WTC11 (cell line): ENCODE measurements around the gene HPS5. TPM values are rescaled to one million over a fixed set of nuclear protein-coding genes. Genes with fewer than 3 reads are reported as not detected.

ENCODE experiments used
- ATAC-seq: fragments of 200-7000 bp; cut with Tn5 transposase; 2 replicates; pipeline ENCODE4 v1.10.0; 2021; ENCODE audit warnings: mild to moderate bottlenecking, moderate library complexity
- CTCF ChIA-PET: fragments of 300-600 bp; sonication (Branson Sonifier 250); formaldehyde crosslinking; loops from one replicate; lab custom pipeline; 2021; ENCODE audit warnings: antibody characterized with exemption; lab: Charles Lee
- POLR2A ChIA-PET: fragments of 350-600 bp; sonication (Branson Sonifier 250); formaldehyde crosslinking; loops from one replicate; lab custom pipeline; 2021; ENCODE audit warnings: antibody characterized with exemption; lab: Charles Lee
- DNase-seq: peaks from one replicate; pipeline ENCODE4 v3.0.0; 2021; ENCODE audit warnings: low spot score
- H3K27ac Mint-ChIP-seq: 2 replicates; pipeline ENCODE4 v1.8.0; 2021; ENCODE audit warnings: mixed read lengths
- H3K27me3 Mint-ChIP-seq: 2 replicates; pipeline ENCODE4 v1.8.0; 2021; ENCODE audit warnings: low read depth, mild to moderate bottlenecking, moderate library complexity, mixed read lengths
- H3K36me3 Mint-ChIP-seq: 2 replicates; pipeline ENCODE4 v1.8.0; 2021; ENCODE audit warnings: mixed read lengths
- H3K4me1 Mint-ChIP-seq: 2 replicates; pipeline ENCODE4 v1.8.0; 2022; ENCODE audit warnings: mixed read lengths
- H3K4me3 Mint-ChIP-seq: 2 replicates; pipeline ENCODE4 v1.8.0; 2021; ENCODE audit warnings: mild to moderate bottlenecking, moderate library complexity, mixed read lengths
- H3K9me3 Mint-ChIP-seq: 2 replicates; pipeline ENCODE4 v1.8.0; 2021; ENCODE audit warnings: mixed read lengths
- CREB1 ChIP-seq: sonication (generic); formaldehyde crosslinking; IDR thresholded peaks from 2 replicates; pipeline ENCODE4 v1.8.0; 2023; ENCODE audit warnings: mild to moderate bottlenecking, missing genetic modification reagents
- E2F5 ChIP-seq: sonication (generic); formaldehyde crosslinking; IDR thresholded peaks from 2 replicates; pipeline ENCODE4 v1.8.1; 2022; ENCODE audit warnings: mild to moderate bottlenecking, moderate library complexity, missing genetic modification reagents
- GABPB1 ChIP-seq: sonication (generic); formaldehyde crosslinking; IDR thresholded peaks from 2 replicates; pipeline ENCODE4 v1.8.1; 2023; ENCODE audit warnings: mild to moderate bottlenecking, missing genetic modification reagents
- HMGA2 ChIP-seq: fragments of 250-450 bp; sonication (Bioruptor Pico); IDR thresholded peaks from 2 replicates; pipeline ENCODE4 v1.4.0; 2021; ENCODE audit warnings: mild to moderate bottlenecking, moderate library complexity
- JAZF1 ChIP-seq: fragments of 250-450 bp; sonication (Bioruptor Pico); IDR thresholded peaks from 2 replicates; pipeline ENCODE4 v1.9.0; 2021; ENCODE audit warnings: moderate library complexity, mild to moderate bottlenecking, inconsistent platforms
- PREB ChIP-seq: sonication (generic); formaldehyde crosslinking; IDR thresholded peaks from 2 replicates; pipeline ENCODE4 v1.8.1; 2022; ENCODE audit warnings: mild to moderate bottlenecking, missing genetic modification reagents, moderate library complexity, borderline replicate concordance
- PRRX2 ChIP-seq: fragments of 250-450 bp; sonication (Bioruptor Pico); IDR thresholded peaks from 2 replicates; pipeline ENCODE4 v1.8.0; 2021; ENCODE audit warnings: mild to moderate bottlenecking
- SMAD3 ChIP-seq: sonication (generic); formaldehyde crosslinking; IDR thresholded peaks from 2 replicates; pipeline ENCODE4 v1.8.0; 2022; ENCODE audit warnings: missing genetic modification reagents, mild to moderate bottlenecking, borderline replicate concordance
- SMAD4 ChIP-seq: sonication (generic); formaldehyde crosslinking; IDR thresholded peaks from 2 replicates; pipeline ENCODE4 v1.8.0; 2022; ENCODE audit warnings: mild to moderate bottlenecking, missing genetic modification reagents
- TP53 ChIP-seq: sonication (generic); formaldehyde crosslinking; IDR thresholded peaks from 2 replicates; pipeline ENCODE4 v1.8.1; 2023; ENCODE audit warnings: mild to moderate bottlenecking, missing genetic modification reagents
- ZBTB21 ChIP-seq: sonication (generic); formaldehyde crosslinking; IDR thresholded peaks from 2 replicates; pipeline ENCODE4 v1.8.1; 2023; ENCODE audit warnings: mild to moderate bottlenecking, missing genetic modification reagents, borderline replicate concordance
- ZNF219 ChIP-seq: sonication (generic); formaldehyde crosslinking; IDR thresholded peaks from 2 replicates; pipeline ENCODE4 v1.8.0; 2023; ENCODE audit warnings: missing genetic modification reagents, mild to moderate bottlenecking, borderline replicate concordance
- ZNF232 ChIP-seq: sonication (generic); formaldehyde crosslinking; IDR thresholded peaks from 2 replicates; pipeline ENCODE4 v1.8.0; 2022; ENCODE audit warnings: mild to moderate bottlenecking, missing genetic modification reagents
- ZNF281 ChIP-seq: sonication (generic); formaldehyde crosslinking; IDR thresholded peaks from 2 replicates; pipeline ENCODE4 v1.8.0; 2023; ENCODE audit warnings: mild to moderate bottlenecking, missing genetic modification reagents
- ZNF416 ChIP-seq: fragments of 250-450 bp; sonication (Bioruptor Pico); IDR thresholded peaks from 2 replicates; pipeline ENCODE4 v1.9.0; 2021; ENCODE audit warnings: mild to moderate bottlenecking, inconsistent platforms
- total RNA-seq: library from RNA; stranded (reverse); gene quantifications from 3 replicates; pipeline ENCODE4 v1.2.3, GENCODE V29; 2021
- TF ChIP-seq, protein P1 (sequence below): sonication (generic); formaldehyde crosslinking; IDR thresholded peaks from 2 replicates; pipeline ENCODE4 v1.8.1; 2023; ENCODE audit warnings: mild to moderate bottlenecking, missing genetic modification reagents, borderline replicate concordance
- TF ChIP-seq, protein P2 (sequence below): sonication (generic); formaldehyde crosslinking; IDR thresholded peaks from 2 replicates; pipeline ENCODE4 v1.8.0; 2022; ENCODE audit warnings: mild to moderate bottlenecking, missing genetic modification reagents
- TF ChIP-seq, protein P3 (sequence below): sonication (generic); formaldehyde crosslinking; IDR thresholded peaks from 2 replicates; pipeline ENCODE4 v1.8.1; 2023; ENCODE audit warnings: mild to moderate bottlenecking, missing genetic modification reagents, moderate library complexity
- TF ChIP-seq, protein P4 (sequence below): sonication (generic); formaldehyde crosslinking; IDR thresholded peaks from 2 replicates; pipeline ENCODE4 v1.8.0; 2022; ENCODE audit warnings: missing genetic modification reagents

The HPS5 gene
- total RNA-seq, 1 experiment from 2014 or later = 14.9 TPM

DNA sequence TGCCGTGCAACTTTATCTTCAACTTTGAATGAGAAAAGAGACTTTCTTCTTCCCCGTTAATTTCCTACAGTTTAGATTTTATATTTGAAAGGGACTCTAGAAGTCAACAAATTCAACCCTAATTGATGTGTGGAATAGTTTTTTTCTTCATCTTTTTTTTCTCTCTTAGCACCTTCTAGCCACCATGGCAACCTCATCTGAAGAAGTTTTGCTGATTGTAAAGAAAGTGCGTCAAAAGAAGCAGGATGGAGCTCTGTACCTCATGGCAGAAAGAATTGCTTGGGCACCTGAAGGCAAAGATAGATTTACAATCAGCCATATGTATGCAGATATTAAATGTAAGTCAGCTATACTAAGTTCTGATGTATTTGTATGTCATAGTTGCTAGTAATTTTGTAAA is 11.0 kb upstream of the HPS5 start:
- ChIA-PET CTCF (no interaction called here), POLR2A (no interaction called here)
- Mint-ChIP-seq H3K9me3 (no peaks in the 10 kb centered on the region), H3K4me3 (no peak overlapping the region), H3K27ac (no peak overlapping the region), H3K4me1 (peaks cover 10% of the 10 kb centered on the region), H3K36me3 (peaks cover 38% of the 10 kb centered on the region), H3K27me3 (no peaks in the 10 kb centered on the region)
- DNase-seq (no peak), ATAC-seq (no peak)
- no peak for TF ChIP-seq TP53 (CRISPR knock-in tag)
- TF ChIP-seq, protein P1, sequence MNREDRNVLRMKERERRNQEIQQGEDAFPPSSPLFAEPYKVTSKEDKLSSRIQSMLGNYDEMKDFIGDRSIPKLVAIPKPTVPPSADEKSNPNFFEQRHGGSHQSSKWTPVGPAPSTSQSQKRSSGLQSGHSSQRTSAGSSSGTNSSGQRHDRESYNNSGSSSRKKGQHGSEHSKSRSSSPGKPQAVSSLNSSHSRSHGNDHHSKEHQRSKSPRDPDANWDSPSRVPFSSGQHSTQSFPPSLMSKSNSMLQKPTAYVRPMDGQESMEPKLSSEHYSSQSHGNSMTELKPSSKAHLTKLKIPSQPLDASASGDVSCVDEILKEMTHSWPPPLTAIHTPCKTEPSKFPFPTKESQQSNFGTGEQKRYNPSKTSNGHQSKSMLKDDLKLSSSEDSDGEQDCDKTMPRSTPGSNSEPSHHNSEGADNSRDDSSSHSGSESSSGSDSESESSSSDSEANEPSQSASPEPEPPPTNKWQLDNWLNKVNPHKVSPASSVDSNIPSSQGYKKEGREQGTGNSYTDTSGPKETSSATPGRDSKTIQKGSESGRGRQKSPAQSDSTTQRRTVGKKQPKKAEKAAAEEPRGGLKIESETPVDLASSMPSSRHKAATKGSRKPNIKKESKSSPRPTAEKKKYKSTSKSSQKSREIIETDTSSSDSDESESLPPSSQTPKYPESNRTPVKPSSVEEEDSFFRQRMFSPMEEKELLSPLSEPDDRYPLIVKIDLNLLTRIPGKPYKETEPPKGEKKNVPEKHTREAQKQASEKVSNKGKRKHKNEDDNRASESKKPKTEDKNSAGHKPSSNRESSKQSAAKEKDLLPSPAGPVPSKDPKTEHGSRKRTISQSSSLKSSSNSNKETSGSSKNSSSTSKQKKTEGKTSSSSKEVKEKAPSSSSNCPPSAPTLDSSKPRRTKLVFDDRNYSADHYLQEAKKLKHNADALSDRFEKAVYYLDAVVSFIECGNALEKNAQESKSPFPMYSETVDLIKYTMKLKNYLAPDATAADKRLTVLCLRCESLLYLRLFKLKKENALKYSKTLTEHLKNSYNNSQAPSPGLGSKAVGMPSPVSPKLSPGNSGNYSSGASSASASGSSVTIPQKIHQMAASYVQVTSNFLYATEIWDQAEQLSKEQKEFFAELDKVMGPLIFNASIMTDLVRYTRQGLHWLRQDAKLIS (CRISPR knock-in tag) = no peak
- no peak for TF ChIP-seq E2F5 (CRISPR knock-in tag)
- TF ChIP-seq CREB1 = no peak
- TF ChIP-seq, protein P2, sequence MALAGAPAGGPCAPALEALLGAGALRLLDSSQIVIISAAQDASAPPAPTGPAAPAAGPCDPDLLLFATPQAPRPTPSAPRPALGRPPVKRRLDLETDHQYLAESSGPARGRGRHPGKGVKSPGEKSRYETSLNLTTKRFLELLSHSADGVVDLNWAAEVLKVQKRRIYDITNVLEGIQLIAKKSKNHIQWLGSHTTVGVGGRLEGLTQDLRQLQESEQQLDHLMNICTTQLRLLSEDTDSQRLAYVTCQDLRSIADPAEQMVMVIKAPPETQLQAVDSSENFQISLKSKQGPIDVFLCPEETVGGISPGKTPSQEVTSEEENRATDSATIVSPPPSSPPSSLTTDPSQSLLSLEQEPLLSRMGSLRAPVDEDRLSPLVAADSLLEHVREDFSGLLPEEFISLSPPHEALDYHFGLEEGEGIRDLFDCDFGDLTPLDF (CRISPR knock-in tag) = no peak
- no peak for TF ChIP-seq SMAD4 (CRISPR knock-in tag)
- no peak for TF ChIP-seq SMAD3 (CRISPR knock-in tag)
- no peak for TF ChIP-seq ZNF219 (CRISPR knock-in tag)
- TF ChIP-seq, protein P3, sequence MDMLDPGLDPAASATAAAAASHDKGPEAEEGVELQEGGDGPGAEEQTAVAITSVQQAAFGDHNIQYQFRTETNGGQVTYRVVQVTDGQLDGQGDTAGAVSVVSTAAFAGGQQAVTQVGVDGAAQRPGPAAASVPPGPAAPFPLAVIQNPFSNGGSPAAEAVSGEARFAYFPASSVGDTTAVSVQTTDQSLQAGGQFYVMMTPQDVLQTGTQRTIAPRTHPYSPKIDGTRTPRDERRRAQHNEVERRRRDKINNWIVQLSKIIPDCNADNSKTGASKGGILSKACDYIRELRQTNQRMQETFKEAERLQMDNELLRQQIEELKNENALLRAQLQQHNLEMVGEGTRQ (CRISPR knock-in tag) = no peak
- TF ChIP-seq GABPB1 (CRISPR knock-in tag) = no peak
- TF ChIP-seq PREB (CRISPR knock-in tag) = no peak
- no peak for TF ChIP-seq ZNF232 (CRISPR knock-in tag)
- TF ChIP-seq, protein P4, sequence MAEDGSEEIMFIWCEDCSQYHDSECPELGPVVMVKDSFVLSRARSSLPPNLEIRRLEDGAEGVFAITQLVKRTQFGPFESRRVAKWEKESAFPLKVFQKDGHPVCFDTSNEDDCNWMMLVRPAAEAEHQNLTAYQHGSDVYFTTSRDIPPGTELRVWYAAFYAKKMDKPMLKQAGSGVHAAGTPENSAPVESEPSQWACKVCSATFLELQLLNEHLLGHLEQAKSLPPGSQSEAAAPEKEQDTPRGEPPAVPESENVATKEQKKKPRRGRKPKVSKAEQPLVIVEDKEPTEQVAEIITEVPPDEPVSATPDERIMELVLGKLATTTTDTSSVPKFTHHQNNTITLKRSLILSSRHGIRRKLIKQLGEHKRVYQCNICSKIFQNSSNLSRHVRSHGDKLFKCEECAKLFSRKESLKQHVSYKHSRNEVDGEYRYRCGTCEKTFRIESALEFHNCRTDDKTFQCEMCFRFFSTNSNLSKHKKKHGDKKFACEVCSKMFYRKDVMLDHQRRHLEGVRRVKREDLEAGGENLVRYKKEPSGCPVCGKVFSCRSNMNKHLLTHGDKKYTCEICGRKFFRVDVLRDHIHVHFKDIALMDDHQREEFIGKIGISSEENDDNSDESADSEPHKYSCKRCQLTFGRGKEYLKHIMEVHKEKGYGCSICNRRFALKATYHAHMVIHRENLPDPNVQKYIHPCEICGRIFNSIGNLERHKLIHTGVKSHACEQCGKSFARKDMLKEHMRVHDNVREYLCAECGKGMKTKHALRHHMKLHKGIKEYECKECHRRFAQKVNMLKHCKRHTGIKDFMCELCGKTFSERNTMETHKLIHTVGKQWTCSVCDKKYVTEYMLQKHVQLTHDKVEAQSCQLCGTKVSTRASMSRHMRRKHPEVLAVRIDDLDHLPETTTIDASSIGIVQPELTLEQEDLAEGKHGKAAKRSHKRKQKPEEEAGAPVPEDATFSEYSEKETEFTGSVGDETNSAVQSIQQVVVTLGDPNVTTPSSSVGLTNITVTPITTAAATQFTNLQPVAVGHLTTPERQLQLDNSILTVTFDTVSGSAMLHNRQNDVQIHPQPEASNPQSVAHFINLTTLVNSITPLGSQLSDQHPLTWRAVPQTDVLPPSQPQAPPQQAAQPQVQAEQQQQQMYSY (CRISPR knock-in tag) = no peak
- no peak for TF ChIP-seq JAZF1 (CRISPR knock-in tag)
- TF ChIP-seq ZNF416 = no peak
- TF ChIP-seq ZBTB21 = no peak
- TF ChIP-seq HMGA2 (CRISPR knock-in tag) = no peak
- TF ChIP-seq PRRX2 (CRISPR knock-in tag) = no peak
- no peak for TF ChIP-seq ZNF281 (CRISPR knock-in tag)
